Measurements from ENCODE around the gene SFT2D3. TPM values are rescaled to one million over a fixed set of nuclear protein-coding genes. Genes with fewer than 3 reads are reported as not detected.

Gene SFT2D3
- total and polyA plus RNA-seq, 9 of the 15 experiments (the other 6 are each of a cell fraction or from before 2014, with no cell fraction given): 7.5 to 9.9 (median 8.9) TPM; not detected in 2

- TF ChIP-seq HNRNPH1 (optimal IDR thresholded peaks at IDR 0.05; ENCODE audit: low read depth, low read length): no peak
- no peak for TF ChIP-seq MYNN (IDR thresholded peaks at IDR 0.05)
- no peak for TF ChIP-seq MYNN (CRISPR knock-in tag; IDR thresholded peaks at IDR 0.05)
- TF ChIP-seq HMG20A (CRISPR knock-in tag; conservative IDR thresholded peaks at IDR 0.05): no peak
- no peak for TF ChIP-seq ESRRB (CRISPR knock-in tag; IDR thresholded peaks at IDR 0.05; ENCODE audit: borderline replicate concordance)
- TF ChIP-seq ILF3 (IDR thresholded peaks at IDR 0.05; ENCODE audit: borderline replicate concordance): no peak
- no peak for TF ChIP-seq OTX1 (CRISPR knock-in tag; IDR thresholded peaks at IDR 0.05)
- no peak; the same call in 1 of the 2 replicates for TF ChIP-seq KDM2B (CRISPR knock-in tag; IDR thresholded peaks at IDR 0.05)
- TF ChIP-seq HDAC3 (IDR thresholded peaks at IDR 0.05; ENCODE audit: borderline replicate concordance, partially characterized antibody): no peak
- TF ChIP-seq HDAC1 (IDR thresholded peaks at IDR 0.05): no peak
- no peak for TF ChIP-seq TCFL5 (CRISPR knock-in tag; conservative IDR thresholded peaks at IDR 0.05)
- TF ChIP-seq ZNF696 (CRISPR knock-in tag; conservative IDR thresholded peaks at IDR 0.05): no peak
- TF ChIP-seq CHAMP1 (IDR thresholded peaks at IDR 0.05): no peak
- TF ChIP-seq XRCC3 (IDR thresholded peaks at IDR 0.05): no peak
- no peak for TF ChIP-seq ADNP (tag; IDR thresholded peaks at IDR 0.05)
- TF ChIP-seq, protein P1, sequence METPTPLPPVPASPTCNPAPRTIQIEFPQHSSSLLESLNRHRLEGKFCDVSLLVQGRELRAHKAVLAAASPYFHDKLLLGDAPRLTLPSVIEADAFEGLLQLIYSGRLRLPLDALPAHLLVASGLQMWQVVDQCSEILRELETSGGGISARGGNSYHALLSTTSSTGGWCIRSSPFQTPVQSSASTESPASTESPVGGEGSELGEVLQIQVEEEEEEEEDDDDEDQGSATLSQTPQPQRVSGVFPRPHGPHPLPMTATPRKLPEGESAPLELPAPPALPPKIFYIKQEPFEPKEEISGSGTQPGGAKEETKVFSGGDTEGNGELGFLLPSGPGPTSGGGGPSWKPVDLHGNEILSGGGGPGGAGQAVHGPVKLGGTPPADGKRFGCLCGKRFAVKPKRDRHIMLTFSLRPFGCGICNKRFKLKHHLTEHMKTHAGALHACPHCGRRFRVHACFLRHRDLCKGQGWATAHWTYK (CRISPR knock-in tag; IDR thresholded peaks at IDR 0.05): peak; percentile 44; the same call in 1 of the 2 replicates
- no peak for TF ChIP-seq ZNF639 (CRISPR knock-in tag; conservative IDR thresholded peaks at IDR 0.05 in 1 of 2, IDR thresholded peaks at IDR 0.05 in 1 of 2)
- no peak for TF ChIP-seq ATF7 (IDR thresholded peaks at IDR 0.05)
- TF ChIP-seq RAD51 (IDR thresholded peaks at IDR 0.05; ENCODE audit: borderline replicate concordance, low read depth): no peak
- no peak for TF ChIP-seq NUFIP1 (IDR thresholded peaks at IDR 0.05; ENCODE audit: partially characterized antibody)
- TF ChIP-seq SAFB (IDR thresholded peaks at IDR 0.05; ENCODE audit: borderline replicate concordance, low read depth, low read length): no peak
- TF ChIP-seq, protein P2, sequence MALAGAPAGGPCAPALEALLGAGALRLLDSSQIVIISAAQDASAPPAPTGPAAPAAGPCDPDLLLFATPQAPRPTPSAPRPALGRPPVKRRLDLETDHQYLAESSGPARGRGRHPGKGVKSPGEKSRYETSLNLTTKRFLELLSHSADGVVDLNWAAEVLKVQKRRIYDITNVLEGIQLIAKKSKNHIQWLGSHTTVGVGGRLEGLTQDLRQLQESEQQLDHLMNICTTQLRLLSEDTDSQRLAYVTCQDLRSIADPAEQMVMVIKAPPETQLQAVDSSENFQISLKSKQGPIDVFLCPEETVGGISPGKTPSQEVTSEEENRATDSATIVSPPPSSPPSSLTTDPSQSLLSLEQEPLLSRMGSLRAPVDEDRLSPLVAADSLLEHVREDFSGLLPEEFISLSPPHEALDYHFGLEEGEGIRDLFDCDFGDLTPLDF (CRISPR knock-in tag; IDR thresholded peaks at IDR 0.05): 0 out of 2 replicates have a peak, but pooled peaks have one; percentile 28
- no peak for TF ChIP-seq MEF2D (tag; conservative IDR thresholded peaks at IDR 0.05; ENCODE audit: low read depth)
Measured at GRCh38 chr2:127701651-127702394, 526 bp downstream of the SFT2D3 start (continued).

Data from K562 (cell line).